Measurements from ENCODE around the gene CCDC88A.
"Not testable (repeated sequence)": the region's sequence is repeated elsewhere in the genome, so short reads cannot be mapped to it uniquely, and the experiment has no call there.

DNA sequence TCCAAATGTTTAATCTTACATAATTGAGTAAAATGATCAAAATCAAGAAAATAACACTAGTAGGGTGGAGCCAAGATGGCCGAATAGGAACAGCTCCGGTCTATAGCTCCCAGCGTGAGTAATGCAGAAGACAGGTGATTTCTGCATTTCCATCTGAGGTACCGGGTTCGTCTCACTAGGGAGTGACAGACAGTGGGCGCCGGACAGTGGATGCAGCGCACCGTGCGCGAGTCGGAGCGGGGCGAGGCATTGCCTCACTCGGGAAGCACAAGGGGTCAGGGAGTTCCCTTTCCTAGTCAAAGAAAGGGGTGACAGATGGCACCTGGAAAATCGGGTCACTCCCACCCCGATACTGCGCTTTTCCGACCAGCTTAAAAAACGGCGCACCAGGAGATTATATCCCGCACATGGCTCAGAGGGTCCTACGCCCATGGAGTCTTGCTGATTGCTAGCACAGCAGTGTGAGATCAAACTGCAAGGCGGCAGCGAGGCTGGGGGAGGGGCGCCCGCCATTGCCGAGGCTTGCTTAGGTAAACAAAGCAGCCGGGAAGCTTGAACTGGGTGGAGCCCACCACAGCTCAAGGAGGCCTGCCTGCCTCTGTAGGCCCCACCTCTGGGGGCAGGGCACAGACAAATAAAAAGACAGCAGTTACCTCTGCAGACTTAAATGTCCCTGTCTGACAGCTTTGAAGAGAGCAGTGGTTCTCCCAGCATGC is 22.5 kb upstream of the CCDC88A start:
- TF ChIP-seq CTCF (IDR thresholded peaks at IDR 0.05; ENCODE audit: poor library complexity); EZH2 (IDR thresholded peaks at IDR 0.05; ENCODE audit: borderline replicate concordance): not testable (repeated sequence)

Measured in hepatocyte (in vitro differentiated cells).